ENCODE results near the gene KDR.

DNA sequence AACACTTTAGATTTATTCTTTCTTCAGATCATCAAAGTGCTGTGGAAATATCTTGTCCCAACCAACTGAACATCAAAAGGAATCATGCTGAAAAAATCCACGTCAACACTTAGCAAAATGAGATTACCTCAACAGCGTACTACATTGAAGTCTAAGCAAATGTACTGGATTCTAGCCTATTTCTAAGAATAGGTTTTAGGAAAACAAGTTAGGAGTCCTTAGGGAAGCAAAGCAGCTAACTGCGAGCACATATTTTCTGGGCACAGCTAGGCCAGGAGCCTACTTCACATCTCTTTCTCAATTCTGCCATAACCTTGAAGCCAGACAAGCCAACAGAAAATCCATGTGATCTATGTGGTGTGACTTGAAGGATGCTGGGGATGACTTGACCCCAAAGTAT lies 22.2 kb downstream of the KDR start:
- TF ChIP-seq EZH2phosphoT487 (IDR thresholded peaks at IDR 0.05; ENCODE audit: insufficient read depth, low read depth) (no peak), EZH2 (IDR thresholded peaks at IDR 0.05; ENCODE audit: insufficient read depth, poor library complexity, severe bottlenecking) (no peak)
